Liver (tissue), 9 donors: Measurements from ENCODE around the gene ZDHHC6. TPM values are rescaled to one million over a fixed set of nuclear protein-coding genes. Genes with fewer than 3 reads are reported as not detected.

Experiments
- DNase-seq: peaks from one replicate; pipeline ENCODE4 v3.0.0-alpha.2; 2017; ENCODE audit warnings: low spot score
- H3K27ac ChIP-seq, 2 donors: one replicate each; pipeline ENCODE4 v1.7.0; 2013; ENCODE audit warnings: inconsistent platforms in 2 of 2, low read length in 2 of 2, control low read depth in 1 of 2, low read depth in 1 of 2, mild to moderate bottlenecking in 1 of 2
- H3K27me3 ChIP-seq, 4 donors: one replicate each; pipeline versions ENCODE4 v1.6.1 to v1.7.0; 2013; ENCODE audit warnings: low read length in 3 of 4, inconsistent platforms in 1 of 4, mild to moderate bottlenecking in 1 of 4, moderate library complexity in 1 of 4; ENCODE audit not compliant: control insufficient read depth in 4 of 4, insufficient read depth in 4 of 4
- H3K36me3 ChIP-seq, 4 donors: one replicate each; pipeline versions ENCODE4 v1.6.1 to v1.7.0; 2013; ENCODE audit warnings: low read length in 3 of 4, mild to moderate bottlenecking in 3 of 4, low read depth in 1 of 4, moderate library complexity in 1 of 4; ENCODE audit not compliant: control insufficient read depth in 4 of 4, insufficient read depth in 3 of 4
- H3K4me1 ChIP-seq, 4 donors: one replicate each; pipeline versions ENCODE4 v1.6.1 to v1.7.0; 2013; ENCODE audit warnings: low read length in 3 of 4, mild to moderate bottlenecking in 3 of 4, moderate library complexity in 1 of 4; ENCODE audit not compliant: control insufficient read depth in 4 of 4, insufficient read depth in 4 of 4
- H3K4me3 ChIP-seq, 3 donors: one replicate each; pipeline versions ENCODE4 v1.6.1 to v1.7.0; 2013; ENCODE audit warnings: low read length in 3 of 3, control low read depth in 1 of 3, low read depth in 1 of 3, mild to moderate bottlenecking in 1 of 3
- H3K9ac ChIP-seq, 2 donors: one replicate each; pipeline ENCODE4 v1.7.0; 2013; ENCODE audit warnings: low read length in 2 of 2, mild to moderate bottlenecking in 2 of 2, moderate library complexity in 2 of 2, control low read depth in 1 of 2, low read depth in 1 of 2
- H3K9me3 ChIP-seq, 4 donors: one replicate each; pipeline versions ENCODE4 v1.6.1 to v1.7.0; 2013; ENCODE audit warnings: low read length in 3 of 4; ENCODE audit not compliant: control insufficient read depth in 4 of 4
- ATF3 ChIP-seq: IDR thresholded peaks from 2 replicates; pipeline ENCODE4 v1.6.1; 2016; ENCODE audit warnings: antibody characterized with exemption
- CTCF ChIP-seq: fragments of 150-350 bp; IDR thresholded peaks from 2 replicates; pipeline ENCODE4 v1.5.1; 2017; ENCODE audit warnings: improper control_type of control experiment, low read depth, low read length; ENCODE audit not compliant: missing input control
- EGR1 ChIP-seq, 2 donors: IDR thresholded peaks; 2 replicates each; pipeline ENCODE4 v1.6.1; 2016 to 2018; ENCODE audit warnings: antibody characterized with exemption in 2 of 2, low read depth in 2 of 2
- FOXA1 ChIP-seq: IDR thresholded peaks from 2 replicates; pipeline ENCODE4 v1.6.1; 2016; ENCODE audit warnings: antibody characterized with exemption
- FOXA2 ChIP-seq: IDR thresholded peaks from 2 replicates; pipeline ENCODE4 v1.6.1; 2016; ENCODE audit warnings: antibody characterized with exemption
- GABPA ChIP-seq, 2 donors: IDR thresholded peaks in 1 of 2; conservative IDR thresholded peaks in 1 of 2; 2 replicates each; pipeline ENCODE4 v1.6.1; 2016; ENCODE audit warnings: antibody characterized with exemption in 2 of 2, mild to moderate bottlenecking in 1 of 2, moderate library complexity in 1 of 2
- HNF4A ChIP-seq, 2 donors: conservative IDR thresholded peaks; 2 replicates each; pipeline ENCODE4 v1.6.1; 2016; ENCODE audit warnings: antibody characterized with exemption in 2 of 2, mild to moderate bottlenecking in 2 of 2
- HNF4G ChIP-seq: IDR thresholded peaks from 2 replicates; pipeline ENCODE4 v1.6.1; 2016; ENCODE audit warnings: antibody characterized with exemption
- JUND ChIP-seq, 2 donors: IDR thresholded peaks; 2 replicates each; pipeline ENCODE4 v1.6.1; 2016; ENCODE audit warnings: antibody characterized with exemption in 2 of 2
- MAX ChIP-seq: IDR thresholded peaks from 2 replicates; pipeline ENCODE4 v1.6.1; 2016; ENCODE audit warnings: antibody characterized with exemption
- NR2F2 ChIP-seq: IDR thresholded peaks from 2 replicates; pipeline ENCODE4 v1.6.1; 2016; ENCODE audit warnings: antibody characterized with exemption
- RAD21 ChIP-seq, 2 donors: IDR thresholded peaks; 2 replicates each; pipeline ENCODE4 v1.6.1; 2016; ENCODE audit warnings: antibody characterized with exemption in 2 of 2, mild to moderate bottlenecking in 2 of 2
- RXRA ChIP-seq, 2 donors: IDR thresholded peaks; 2 replicates each; pipeline ENCODE4 v1.6.1; 2017 to 2018; ENCODE audit warnings: antibody characterized with exemption in 2 of 2, mild to moderate bottlenecking in 1 of 2
- SP1 ChIP-seq: IDR thresholded peaks from 2 replicates; pipeline ENCODE4 v1.6.1; 2018; ENCODE audit warnings: antibody characterized with exemption, mild to moderate bottlenecking
- TAF1 ChIP-seq: conservative IDR thresholded peaks from 2 replicates; pipeline ENCODE4 v1.6.1; 2016; ENCODE audit warnings: antibody characterized with exemption, mild to moderate bottlenecking
- YY1 ChIP-seq: IDR thresholded peaks from 2 replicates; pipeline ENCODE4 v1.6.1; 2016; ENCODE audit warnings: antibody characterized with exemption, mild to moderate bottlenecking
- WGBS: extraction: QIAGEN DNeasy Blood & Tissue Kit; methylation state at CpG from one replicate; pipeline ENCODE4 v1.1.7; 2013; 5-methylcytosine and 5-hydroxymethylcytosine counted together
- polyA plus RNA-seq, 2 donors: library from polyadenylated mRNA; stranded (reverse) in 1 of 2; unstranded in 1 of 2; fragments of 200-250 nt in 1 of 2; fragments of >200 nt in 1 of 2; fragmentation: Nextera tagmentation in 1 of 2; extraction: Ambion mirVana in 1 of 2; gene quantifications; one replicate each; pipeline versions ENCODE4 v1.2.1 to v1.2.3, GENCODE V29; 2013 to 2015
- total RNA-seq, 2 donors: library from RNA; depleted of rRNA; stranded (reverse); fragments of >200 nt; gene quantifications; one replicate each; pipeline ENCODE4 v1.2.3, GENCODE V29; 2014
- donor health status: healthy.
- donor health status: healthy.
- donor health status: healthy.
- donor health status: healthy.
- donor health status: healthy.

Gene ZDHHC6
- total and polyA plus RNA-seq, 4 donors = 13.2 to 19.4 (median 16.2) TPM

GRCh38 chr10:112426111-112426510 is 20.6 kb downstream of the ZDHHC6 start (continued):
- no peak for TF ChIP-seq RAD21 (IDR thresholded peaks at IDR 0.05)

GRCh38 chr10:112424651-112425050 is 22.1 kb downstream of the ZDHHC6 start:
- Histone ChIP-seq H3K4me3 (no peak overlapping the region), H3K4me1 (peaks cover 0 to 22% (median 8%) of the 10 kb centered on the region in 4 donors), H3K36me3 (peaks cover 8 to 59% (median 53%) of the 10 kb centered on the region in 4 donors), H3K27me3 (no peaks in the 10 kb centered on the region), H3K9me3 (no peaks in the 10 kb centered on the region), H3K27ac (no peak overlapping the region), H3K9ac (no peak overlapping the region)
- DNase-seq = no peak
- TF ChIP-seq NR2F2 (no peak), HNF4A (conservative IDR thresholded peaks at IDR 0.05) (peak; percentile 82 to 85), HNF4G (peak; percentile 57)
- 43% methylated on average over 2 of the region's 2 CpGs for WGBS

- Histone ChIP-seq H3K36me3 (peaks cover 9 to 60% (median 57%) of the 10 kb centered on the region in 4 donors), H3K4me1 (peaks cover 0 to 17% (median 8%) of the 10 kb centered on the region in 4 donors), H3K9ac (no peak overlapping the region), H3K9me3 (no peaks in the 10 kb centered on the region), H3K4me3 (no peak overlapping the region), H3K27ac (no peak overlapping the region), H3K27me3 (no peaks in the 10 kb centered on the region)
- TF ChIP-seq JUND (IDR thresholded peaks at IDR 0.05) = no peak
- TF ChIP-seq MAX = no peak
- no peak for TF ChIP-seq EGR1 (IDR thresholded peaks at IDR 0.05; ENCODE audit: low read depth in 2 of 2)
- no peak for TF ChIP-seq FOXA1
- no peak for TF ChIP-seq RAD21 (IDR thresholded peaks at IDR 0.05)
- no peak for TF ChIP-seq GABPA (IDR thresholded peaks at IDR 0.05 in 1 of 2, conservative IDR thresholded peaks at IDR 0.05 in 1 of 2)
- TF ChIP-seq FOXA2 = no peak
- no peak for TF ChIP-seq TAF1
- TF ChIP-seq SP1 = no peak
- TF ChIP-seq RXRA (IDR thresholded peaks at IDR 0.05) = no peak
- TF ChIP-seq CTCF = no peak
- no peak for TF ChIP-seq NR2F2
- no peak for TF ChIP-seq YY1
- no peak for TF ChIP-seq ATF3
- DNase-seq = no peak
- WGBS = 97% methylated on average over 3 of the region's 3 CpGs
These were observed 25.0 kb downstream of the ZDHHC6 start for GRCh38 chr10:112421731-112422130.

GRCh38 chr10:112412696-112413095 is 34.0 kb downstream of the ZDHHC6 start:
- no peaks in the 10 kb centered on the region for H3K27me3 ChIP-seq
- H3K4me3 ChIP-seq = no peak overlapping the region
- H3K27ac ChIP-seq = no peak overlapping the region
- H3K36me3 ChIP-seq = peaks cover 11 to 79% (median 70%) of the 10 kb centered on the region in 4 donors
- no peaks in the 10 kb centered on the region for H3K4me1 ChIP-seq
- TF ChIP-seq ATF3 = no peak
- 95% methylated on average over 2 of the region's 2 CpGs for WGBS
- no peaks in the 10 kb centered on the region for H3K9me3 ChIP-seq
- H3K9ac ChIP-seq = no peak overlapping the region
- DNase-seq = no peak
